GM21825 (cell line): Measurements from ENCODE around the gene ADAMTSL1.

Experiments
- ATAC-seq: cut with Tn5 transposase; IDR thresholded peaks from one replicate; pipeline ENCODE4 v1.9.1; 2021; ENCODE audit warnings: mild to moderate bottlenecking, moderate library complexity; ENCODE audit not compliant: unreplicated experiment

ADAMTSL1 gene

GRCh38 chr9:18638371-18639249 lies 164.7 kb downstream of the ADAMTSL1 start:
- no peak for ATAC-seq

DNA sequence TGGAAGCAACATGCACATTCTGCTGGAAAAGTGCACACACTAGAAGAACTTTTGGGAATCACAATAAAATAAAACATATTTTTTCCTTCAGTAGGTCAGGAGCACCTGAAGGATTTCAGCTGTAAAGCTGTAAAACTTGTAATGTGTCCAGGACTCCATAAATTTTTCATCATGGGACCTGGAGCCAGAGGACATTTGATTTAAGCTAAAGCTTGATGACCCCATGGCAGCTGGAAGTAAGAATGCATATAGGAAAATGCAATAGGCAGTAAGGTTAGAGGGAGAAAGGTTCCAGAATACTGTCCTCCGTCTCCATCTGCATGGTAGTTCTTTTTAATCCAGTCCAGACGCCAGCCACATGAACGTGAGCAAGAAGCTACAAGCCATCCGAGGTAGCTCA lies 166.0 kb downstream of the ADAMTSL1 start:
- no peak for ATAC-seq

DNA sequence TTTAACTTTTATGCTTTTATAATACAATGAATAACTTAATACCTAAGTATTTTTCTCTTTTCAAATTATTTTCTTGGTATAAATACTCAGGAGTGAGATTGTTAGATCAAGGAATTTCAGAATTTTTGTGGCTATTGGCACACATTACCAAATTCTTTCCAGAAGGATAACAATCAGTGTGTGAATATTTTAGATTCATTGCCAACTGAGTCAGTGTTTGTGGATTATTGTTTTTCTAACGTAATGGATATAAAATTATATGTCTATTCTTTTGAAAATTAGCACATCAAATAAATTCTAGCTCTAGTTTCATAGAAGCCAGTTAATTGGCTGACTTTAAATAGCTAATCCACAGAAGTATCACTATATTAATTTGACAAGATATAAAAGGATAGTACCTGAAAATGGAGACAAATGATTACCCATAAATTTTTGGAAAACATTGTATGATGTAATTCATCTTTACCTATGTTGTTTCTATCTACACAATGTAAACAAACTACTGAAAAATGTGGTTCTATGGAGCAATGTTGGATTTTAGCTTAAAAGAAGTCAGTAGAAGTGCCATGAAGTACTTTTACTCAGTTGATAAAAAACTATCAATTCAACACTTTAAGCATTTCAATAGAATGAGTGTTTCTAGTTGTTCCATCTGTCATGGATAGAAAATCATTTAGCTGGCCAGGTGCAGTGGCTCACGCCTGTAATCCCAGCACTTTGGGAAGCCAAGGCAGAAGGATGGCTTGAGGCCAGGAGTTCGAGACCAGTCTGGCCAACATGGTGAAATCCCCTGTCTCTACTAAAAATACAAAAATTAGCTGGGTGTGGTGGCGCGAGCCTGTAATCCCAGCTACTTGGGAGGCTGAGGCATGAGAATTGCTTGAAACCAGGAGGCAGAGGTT lies 185.1 kb downstream of the ADAMTSL1 start:
- ATAC-seq = no peak

- no peak for ATAC-seq
Observed at GRCh38 chr9:18660001-18660400, 186.0 kb downstream of the ADAMTSL1 start.

GRCh38 chr9:18662320-18662719 lies 188.4 kb downstream of the ADAMTSL1 start:
- no peak for ATAC-seq

DNA sequence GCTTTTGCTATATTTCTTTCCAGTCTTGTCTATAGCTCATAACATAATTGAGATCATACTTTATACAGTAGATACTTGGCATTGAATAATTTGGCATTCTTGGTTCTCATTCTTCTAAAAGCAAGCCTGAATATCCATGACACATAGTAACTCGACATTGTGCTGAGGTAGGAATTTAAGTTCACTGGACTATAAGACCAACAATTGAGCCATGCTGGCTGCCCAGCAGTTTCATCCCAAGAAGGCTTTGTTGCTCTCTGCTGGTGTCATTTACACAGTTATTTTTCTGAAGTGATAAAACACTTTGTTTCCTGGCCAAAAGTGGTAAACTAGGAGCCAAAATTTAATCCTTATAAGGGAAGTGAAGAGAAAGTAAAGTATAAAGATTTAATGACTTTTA lies 192.0 kb downstream of the ADAMTSL1 start:
- no peak for ATAC-seq

- no peak for ATAC-seq
Observed at GRCh38 chr9:18666348-18666747, 192.4 kb downstream of the ADAMTSL1 start.

DNA sequence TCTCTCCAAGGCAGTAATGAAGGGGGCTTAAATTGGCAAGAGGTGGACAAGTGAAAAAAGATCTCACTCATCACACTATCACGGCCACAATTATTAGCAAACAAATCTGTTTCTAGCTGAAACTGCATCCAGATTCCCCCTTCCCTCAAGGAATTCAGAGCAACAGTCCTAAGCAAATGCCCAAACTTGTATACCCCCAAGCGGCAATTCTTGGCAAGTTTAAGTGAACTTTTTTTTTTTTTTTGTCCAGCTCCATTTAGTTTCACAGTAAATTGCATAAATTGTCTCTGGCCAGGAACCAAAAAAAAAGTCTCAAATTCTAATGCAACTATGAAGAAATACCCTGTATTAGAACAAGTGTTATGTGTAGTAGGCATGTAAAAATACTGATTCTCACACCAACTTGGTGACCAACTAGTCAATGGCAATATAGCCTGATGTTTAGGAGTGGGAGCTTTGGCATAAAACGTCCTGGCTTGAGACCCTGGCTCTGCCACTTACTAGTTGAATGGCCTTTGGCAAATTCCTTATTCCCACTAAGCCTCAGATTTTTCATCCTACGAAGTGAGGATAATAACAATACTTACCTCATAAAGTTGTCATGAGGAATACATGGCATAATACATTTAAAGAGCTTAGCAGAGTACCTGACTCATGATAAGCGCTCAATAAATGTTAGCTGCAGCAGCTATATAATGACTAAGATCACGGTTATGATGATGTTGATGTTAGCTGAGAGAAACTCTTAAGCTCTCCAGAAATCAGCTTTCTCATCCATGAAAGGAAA lies 193.2 kb downstream of the ADAMTSL1 start:
- no peak for ATAC-seq

- ATAC-seq = no peak
Observed at GRCh38 chr9:18668944-18669343, 195.0 kb downstream of the ADAMTSL1 start.

GRCh38 chr9:18672706-18673105 lies 198.8 kb downstream of the ADAMTSL1 start:
- ATAC-seq = no peak

DNA sequence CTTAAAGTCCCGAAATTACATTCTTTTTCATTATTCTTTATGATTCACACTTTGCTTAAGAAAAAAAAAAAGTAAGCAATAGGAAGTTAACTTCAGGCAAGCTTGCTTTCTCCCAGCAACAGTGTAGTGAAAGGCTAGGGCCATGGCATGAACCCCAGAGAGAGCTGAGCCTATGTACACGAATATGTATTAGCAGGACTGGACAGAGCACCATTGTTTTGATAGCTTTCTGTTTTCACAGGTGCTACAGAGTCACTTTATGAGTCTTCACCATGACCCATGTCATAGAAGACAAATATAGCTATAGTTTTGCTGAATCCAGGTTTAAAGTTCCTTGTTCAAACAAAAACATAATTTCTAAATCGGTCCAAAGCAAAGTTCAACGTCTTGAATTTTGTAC lies 199.2 kb downstream of the ADAMTSL1 start:
- ATAC-seq = no peak

GRCh38 chr9:18675332-18675731 lies 201.4 kb downstream of the ADAMTSL1 start:
- no peak for ATAC-seq

GRCh38 chr9:18675973-18676372 lies 202.0 kb downstream of the ADAMTSL1 start:
- ATAC-seq = no peak

DNA sequence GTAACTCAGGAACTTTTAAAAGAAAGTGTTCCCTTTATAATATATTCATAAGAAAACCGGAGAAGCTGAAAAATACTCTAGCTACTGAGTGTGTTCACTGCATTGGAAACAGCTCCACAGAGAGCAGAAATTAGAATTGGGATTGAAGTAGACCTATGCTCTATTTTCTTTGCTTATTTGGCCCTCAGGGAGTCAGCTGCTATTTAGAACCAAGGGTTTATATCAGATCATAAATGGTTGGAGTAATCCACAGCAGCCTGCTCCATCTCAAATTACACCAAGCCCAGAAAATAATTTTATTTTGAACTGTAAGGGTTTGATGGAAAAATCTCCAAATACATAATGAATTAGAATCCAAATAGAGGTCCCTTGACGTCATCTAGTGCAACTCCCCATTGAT lies 202.6 kb downstream of the ADAMTSL1 start:
- ATAC-seq = no peak

DNA sequence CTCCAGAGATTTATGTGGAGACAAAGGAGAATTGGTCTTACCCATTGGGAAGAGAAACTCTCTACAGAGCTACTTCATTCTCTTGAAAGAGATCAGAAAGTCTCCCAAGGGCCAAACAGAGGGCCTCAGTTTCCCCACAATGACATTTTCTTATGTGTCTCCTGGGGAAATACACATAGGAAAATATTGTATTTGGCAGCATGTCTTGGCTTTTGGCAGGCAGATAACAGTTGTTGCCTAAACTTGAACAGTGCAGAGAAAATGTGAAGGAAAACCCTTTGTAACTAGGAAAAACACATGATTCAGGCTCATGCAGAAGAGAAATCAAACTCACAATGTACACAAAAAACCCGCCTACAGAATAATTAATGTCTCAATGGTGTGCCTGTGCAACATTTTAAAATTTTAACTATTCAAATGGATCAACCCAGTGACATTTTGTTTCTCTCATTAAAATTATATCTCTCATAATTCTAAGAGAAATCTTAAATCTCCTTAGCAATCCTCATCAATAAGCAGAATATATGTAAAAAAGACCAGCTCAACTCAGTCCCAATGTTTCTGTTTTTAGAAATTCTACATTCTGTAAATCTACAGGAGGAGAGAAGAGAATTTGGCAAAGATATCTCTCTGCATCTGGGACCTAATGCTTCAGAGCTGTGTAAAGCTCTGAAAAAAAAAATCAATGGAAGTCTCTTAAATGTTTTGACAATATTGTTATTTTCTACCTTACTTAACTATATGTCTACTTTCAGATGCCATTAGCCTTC lies 205.1 kb downstream of the ADAMTSL1 start:
- no peak for ATAC-seq

- ATAC-seq = no peak
Observed at GRCh38 chr9:18682907-18683306, 209.0 kb downstream of the ADAMTSL1 start.

- no peak for ATAC-seq
Observed at GRCh38 chr9:18683312-18683711, 209.4 kb downstream of the ADAMTSL1 start.

DNA sequence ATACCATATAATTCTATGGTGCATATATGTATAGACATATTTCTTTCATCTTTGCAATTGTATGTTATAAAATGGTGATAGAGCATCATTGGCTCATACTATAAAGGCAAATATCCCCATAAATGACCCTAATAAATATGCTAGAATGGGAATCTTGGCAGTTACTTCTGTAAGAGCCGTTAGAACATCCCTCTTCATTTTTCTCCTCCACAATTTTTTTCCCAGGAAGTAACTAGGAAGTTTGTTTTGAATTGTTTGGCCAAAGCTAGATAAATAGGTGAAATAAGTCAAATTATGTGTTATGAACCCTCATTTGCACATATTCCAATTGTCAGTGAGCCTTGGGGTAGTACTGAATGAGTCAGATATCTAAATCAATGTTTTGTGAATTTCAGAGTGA lies 209.9 kb downstream of the ADAMTSL1 start:
- ATAC-seq = no peak

GRCh38 chr9:18684593-18685317 lies 210.8 kb downstream of the ADAMTSL1 start:
- ATAC-seq = no peak
